ENCODE data around the gene CCDC80.

The CCDC80 gene, protein sequence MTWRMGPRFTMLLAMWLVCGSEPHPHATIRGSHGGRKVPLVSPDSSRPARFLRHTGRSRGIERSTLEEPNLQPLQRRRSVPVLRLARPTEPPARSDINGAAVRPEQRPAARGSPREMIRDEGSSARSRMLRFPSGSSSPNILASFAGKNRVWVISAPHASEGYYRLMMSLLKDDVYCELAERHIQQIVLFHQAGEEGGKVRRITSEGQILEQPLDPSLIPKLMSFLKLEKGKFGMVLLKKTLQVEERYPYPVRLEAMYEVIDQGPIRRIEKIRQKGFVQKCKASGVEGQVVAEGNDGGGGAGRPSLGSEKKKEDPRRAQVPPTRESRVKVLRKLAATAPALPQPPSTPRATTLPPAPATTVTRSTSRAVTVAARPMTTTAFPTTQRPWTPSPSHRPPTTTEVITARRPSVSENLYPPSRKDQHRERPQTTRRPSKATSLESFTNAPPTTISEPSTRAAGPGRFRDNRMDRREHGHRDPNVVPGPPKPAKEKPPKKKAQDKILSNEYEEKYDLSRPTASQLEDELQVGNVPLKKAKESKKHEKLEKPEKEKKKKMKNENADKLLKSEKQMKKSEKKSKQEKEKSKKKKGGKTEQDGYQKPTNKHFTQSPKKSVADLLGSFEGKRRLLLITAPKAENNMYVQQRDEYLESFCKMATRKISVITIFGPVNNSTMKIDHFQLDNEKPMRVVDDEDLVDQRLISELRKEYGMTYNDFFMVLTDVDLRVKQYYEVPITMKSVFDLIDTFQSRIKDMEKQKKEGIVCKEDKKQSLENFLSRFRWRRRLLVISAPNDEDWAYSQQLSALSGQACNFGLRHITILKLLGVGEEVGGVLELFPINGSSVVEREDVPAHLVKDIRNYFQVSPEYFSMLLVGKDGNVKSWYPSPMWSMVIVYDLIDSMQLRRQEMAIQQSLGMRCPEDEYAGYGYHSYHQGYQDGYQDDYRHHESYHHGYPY

GRCh38 chr3:112640930-112641801 lies at the start of gene CCDC80:
Gene CCDC80, minus strand, starts transcription at chr3:112641143. Its CDS starts 1,238 bp downstream, at chr3:112639905.
- FAIRE-seq, result no peak
- peak; percentile 26 for DNase-seq (ENCODE audit: insufficient read length, low spot score)
- TF ChIP-seq POLR2A (IDR thresholded peaks at IDR 0.05; ENCODE audit: low read depth, low read length), result no peak; the same call in 1 of the 2 replicates

GRCh38 chr3:112689989-112690388 lies 49.0 kb upstream of the CCDC80 start:
- DNase-seq (ENCODE audit: insufficient read length, low spot score), result no peak
- TF ChIP-seq POLR2A (IDR thresholded peaks at IDR 0.05; ENCODE audit: low read depth, low read length), result no peak
- FAIRE-seq, result no peak

GRCh38 chr3:112689385-112689784 lies 48.4 kb upstream of the CCDC80 start:
- FAIRE-seq (no peak), DNase-seq (ENCODE audit: insufficient read length, low spot score) (no peak)
- no peak for TF ChIP-seq POLR2A (IDR thresholded peaks at IDR 0.05; ENCODE audit: low read depth, low read length)

DNA sequence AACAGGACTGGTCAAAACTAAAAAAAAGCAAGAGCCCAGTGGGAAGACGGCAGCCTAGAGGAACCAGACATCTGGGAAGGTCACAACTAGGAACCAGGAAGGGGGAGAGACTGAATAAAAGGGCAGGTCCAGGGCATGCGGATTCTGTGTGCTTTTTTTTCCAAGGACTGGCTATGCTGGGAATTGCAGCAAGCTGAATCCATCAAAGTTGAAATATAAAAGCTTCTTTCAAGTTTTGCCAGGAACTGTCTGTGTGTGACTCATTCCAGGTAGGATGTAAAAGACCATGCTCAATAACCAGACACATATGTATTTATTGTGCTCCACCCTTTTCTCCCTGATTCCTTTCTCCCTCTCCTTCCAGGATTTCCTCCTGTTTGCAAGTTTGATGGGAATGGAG lies 47.9 kb upstream of the CCDC80 start:
- DNase-seq (ENCODE audit: insufficient read length, low spot score) (no peak), FAIRE-seq (no peak)
- no peak for TF ChIP-seq POLR2A (IDR thresholded peaks at IDR 0.05; ENCODE audit: low read depth, low read length)

DNA sequence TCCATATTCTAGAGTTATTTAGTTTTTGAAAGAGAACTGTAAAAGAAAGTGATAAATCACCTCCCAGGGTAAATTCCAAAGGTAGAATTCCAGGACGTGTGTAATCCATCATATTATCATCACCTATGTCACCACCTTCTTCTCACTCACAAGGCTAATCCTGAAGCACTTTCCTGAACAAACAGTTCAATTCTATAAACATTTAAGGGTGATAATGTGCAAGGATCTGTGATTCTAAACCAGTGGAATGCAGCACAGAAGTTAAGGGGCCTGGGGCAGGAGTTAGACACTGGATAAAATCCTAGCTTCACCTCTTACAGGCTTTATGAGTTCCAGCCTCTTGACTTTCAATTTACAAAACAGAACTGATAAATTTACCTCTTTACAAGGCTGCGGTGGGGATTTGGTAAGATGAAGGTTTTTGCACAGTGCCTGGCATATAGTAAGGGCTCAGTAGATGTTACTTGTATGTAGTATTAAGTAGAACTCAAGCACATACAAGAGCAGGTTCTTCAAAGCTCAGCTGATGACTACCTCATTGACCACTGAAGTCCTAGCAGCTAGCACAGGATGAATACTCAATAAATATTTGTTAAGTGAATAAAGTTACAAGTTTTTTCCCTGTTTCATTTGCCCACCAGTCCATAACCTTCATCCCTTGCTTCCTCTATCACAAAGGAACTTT lies 47.3 kb upstream of the CCDC80 start:
- no peak for FAIRE-seq
- no peak for TF ChIP-seq POLR2A (IDR thresholded peaks at IDR 0.05; ENCODE audit: low read depth, low read length)

DNA sequence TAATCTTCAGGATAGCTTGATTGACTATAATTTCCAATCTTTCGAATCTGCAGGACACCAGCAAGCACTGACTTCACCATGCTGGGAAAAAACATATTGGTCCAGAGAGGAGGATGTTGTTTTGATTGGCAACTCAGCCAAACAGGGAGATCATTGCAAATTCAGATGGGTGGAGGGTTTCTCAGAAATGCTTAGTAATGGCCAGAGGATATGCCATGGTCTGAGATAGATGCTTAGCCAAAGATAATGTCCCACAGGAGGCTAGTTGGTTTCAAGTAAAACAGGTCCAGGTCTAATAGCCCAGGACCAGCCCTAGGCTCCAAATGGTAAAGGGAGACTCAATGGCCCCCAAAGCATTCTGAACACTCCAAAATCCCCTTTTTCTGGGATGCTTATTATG lies 46.7 kb upstream of the CCDC80 start:
- DNase-seq (ENCODE audit: insufficient read length, low spot score), result no peak
- TF ChIP-seq POLR2A (IDR thresholded peaks at IDR 0.05; ENCODE audit: low read depth, low read length), result no peak
- no peak for FAIRE-seq

More for the DNA sequence above, 47.3 kb upstream of the CCDC80 start:
- no peak for DNase-seq (ENCODE audit: insufficient read length, low spot score)

DNA sequence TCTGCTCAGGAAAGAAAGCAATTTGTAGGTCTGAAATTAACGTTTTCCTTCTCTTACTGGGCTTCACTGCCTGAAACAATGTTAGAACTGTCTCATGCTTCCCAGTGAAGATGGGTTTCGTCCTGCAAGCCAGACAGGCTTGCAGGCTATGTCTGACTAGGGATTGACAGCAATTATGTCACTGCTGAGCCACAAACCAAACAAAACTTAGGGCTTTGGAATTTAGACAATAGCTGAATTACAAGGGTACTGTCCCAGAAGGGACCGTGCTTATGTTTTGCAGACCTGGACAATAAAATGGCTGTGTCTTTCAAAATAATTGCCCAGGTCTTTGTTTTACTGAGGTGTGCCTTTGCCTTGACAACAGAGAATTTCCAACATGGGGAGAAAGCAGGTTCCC lies 46.3 kb upstream of the CCDC80 start:
- DNase-seq (ENCODE audit: insufficient read length, low spot score) (no peak), FAIRE-seq (no peak)
- no peak for TF ChIP-seq POLR2A (IDR thresholded peaks at IDR 0.05; ENCODE audit: low read depth, low read length)

GRCh38 chr3:112685956-112686799 lies 45.2 kb upstream of the CCDC80 start:
- DNase-seq (ENCODE audit: insufficient read length, low spot score) (no peak), FAIRE-seq (no peak)
- no peak for TF ChIP-seq POLR2A (IDR thresholded peaks at IDR 0.05; ENCODE audit: low read depth, low read length)

- no peak for FAIRE-seq
- no peak for TF ChIP-seq POLR2A (IDR thresholded peaks at IDR 0.05; ENCODE audit: low read depth, low read length)
- no peak for DNase-seq (ENCODE audit: insufficient read length, low spot score)
Measured at GRCh38 chr3:112685420-112685819, 44.5 kb upstream of the CCDC80 start.

DNA sequence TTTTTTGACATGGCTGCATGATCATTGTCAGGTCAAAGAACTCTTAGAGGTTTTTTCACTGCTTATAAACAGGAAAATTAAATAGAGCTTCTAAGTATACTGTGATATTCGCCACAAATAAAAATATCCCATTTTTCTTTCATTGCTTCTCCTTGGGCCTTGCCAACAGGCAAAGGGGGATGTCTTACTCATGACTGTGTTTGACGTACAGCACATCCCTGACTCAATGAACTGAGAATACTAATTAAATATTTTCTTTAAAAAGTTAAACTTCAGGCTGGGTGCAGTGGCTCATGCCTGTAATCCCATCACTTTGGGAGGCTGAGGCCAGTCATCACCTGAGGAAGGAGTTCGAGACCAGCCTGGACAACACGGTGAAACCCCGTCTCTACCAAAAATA lies 41.4 kb upstream of the CCDC80 start:
- no peak for TF ChIP-seq POLR2A (IDR thresholded peaks at IDR 0.05; ENCODE audit: low read depth, low read length)
- FAIRE-seq, result no peak
- no peak for DNase-seq (ENCODE audit: insufficient read length, low spot score)

- no peak for TF ChIP-seq POLR2A (IDR thresholded peaks at IDR 0.05; ENCODE audit: low read depth, low read length)
- FAIRE-seq (peak; percentile 86), DNase-seq (ENCODE audit: insufficient read length, low spot score) (no peak)
Measured at GRCh38 chr3:112681822-112682325, 40.9 kb upstream of the CCDC80 start.

DNA sequence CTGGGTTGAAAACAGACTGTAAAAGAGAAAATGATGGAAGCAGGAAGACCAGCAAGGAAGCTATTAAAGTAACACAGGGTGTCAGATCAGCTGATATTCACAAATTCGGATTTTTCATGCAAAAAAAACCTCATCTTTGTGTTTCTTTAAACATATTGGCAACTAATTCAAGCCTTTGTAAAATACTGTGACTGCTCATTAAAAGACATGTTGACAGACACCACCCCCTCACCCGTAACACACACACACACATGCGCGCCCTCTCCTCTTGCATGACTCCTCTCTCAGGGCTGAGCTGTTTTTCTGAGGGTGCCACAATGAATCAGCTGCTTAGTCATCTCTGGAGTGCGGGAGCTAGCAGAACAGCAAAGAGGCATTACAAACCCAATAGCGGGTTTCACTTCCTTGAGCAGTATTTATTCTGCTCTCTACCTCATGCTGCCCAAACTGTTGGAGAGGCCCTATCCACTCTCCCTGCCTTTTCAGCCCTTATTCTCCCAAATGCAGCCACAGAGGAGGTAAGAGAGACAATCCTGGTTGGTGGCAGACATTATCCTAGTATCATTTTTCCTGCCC lies 35.8 kb upstream of the CCDC80 start:
- peak; percentile 51 for DNase-seq (ENCODE audit: insufficient read length, low spot score)
- peak; percentile 97 for FAIRE-seq
- TF ChIP-seq POLR2A (IDR thresholded peaks at IDR 0.05; ENCODE audit: low read depth, low read length), result no peak
